Subcutaneous abdominal adipose tissue (tissue), 5 donors: ENCODE measurements around the gene SELENON.

ENCODE experiments used
- H3K27ac ChIP-seq: one replicate; pipeline ENCODE4 v1.7.0; 2013; ENCODE audit warnings: low read depth, mild to moderate bottlenecking, inconsistent platforms, low read length, moderate library complexity
- H3K27me3 ChIP-seq, 5 donors: one replicate each; pipeline ENCODE4 v1.7.0; 2013; ENCODE audit warnings: low read length in 5 of 5, inconsistent platforms in 1 of 5; ENCODE audit not compliant: control insufficient read depth in 5 of 5, insufficient read depth in 4 of 5
- H3K36me3 ChIP-seq, 5 donors: one replicate each; pipeline ENCODE4 v1.7.0; 2013; ENCODE audit warnings: low read length in 5 of 5; ENCODE audit not compliant: control insufficient read depth in 5 of 5, insufficient read depth in 5 of 5
- H3K4me1 ChIP-seq, 5 donors: one replicate each; pipeline ENCODE4 v1.7.0; 2013; ENCODE audit warnings: low read length in 5 of 5, mild to moderate bottlenecking in 3 of 5, moderate library complexity in 1 of 5; ENCODE audit not compliant: control insufficient read depth in 5 of 5, insufficient read depth in 5 of 5
- H3K4me3 ChIP-seq, 5 donors: one replicate each; pipeline ENCODE4 v1.7.0; 2013; ENCODE audit warnings: low read length in 5 of 5, low read depth in 1 of 5
- H3K9ac ChIP-seq, 5 donors: one replicate each; pipeline ENCODE4 v1.7.0; 2013; ENCODE audit warnings: low read length in 5 of 5, mild to moderate bottlenecking in 4 of 5, moderate library complexity in 3 of 5
- H3K9me3 ChIP-seq, 5 donors: one replicate each; pipeline ENCODE4 v1.7.0; 2013; ENCODE audit warnings: low read length in 5 of 5; ENCODE audit not compliant: control insufficient read depth in 5 of 5
- donor health status: healthy.
- donor health status: healthy.
- donor health status: healthy.
- donor health status: healthy.
- donor health status: healthy.

SELENON gene

GRCh38 chr1:25799935-25800702, at the start of gene SELENON:
Gene SELENON, plus strand, starts transcription at chr1:25800193. Its CDS starts 38 bp downstream, at chr1:25800231.
- H3K4me1 ChIP-seq, result peaks cover 9 to 65% (median 45%) of the 10 kb centered on the region in 5 donors
- no peaks in the 10 kb centered on the region for H3K9me3 ChIP-seq
- peaks cover 0 to 5% (median 1%) of the 10 kb centered on the region in 5 donors for H3K36me3 ChIP-seq
- peak within 1 kb of the TSS; percentile 37 for H3K27ac ChIP-seq
- peak within 1 kb of the TSS; percentile 63 to 89 (median 84) for H3K9ac ChIP-seq
- H3K27me3 ChIP-seq, result no peaks in the 10 kb centered on the region
- H3K4me3 ChIP-seq, result peak within 1 kb of the TSS; percentile 74 to 82 (median 80)

GRCh38 chr1:25750923-25751605, 48.9 kb upstream of the SELENON start:
- Histone ChIP-seq H3K27me3 (peaks cover 0 to 5% (median 2%) of the 10 kb centered on the region in 5 donors), H3K9ac (no peak overlapping the region), H3K27ac (no peak overlapping the region), H3K4me3 (no peak overlapping the region), H3K4me1 (no peaks in the 10 kb centered on the region), H3K9me3 (no peaks in the 10 kb centered on the region), H3K36me3 (peaks cover 0 to 29% (median 7%) of the 10 kb centered on the region in 5 donors)

DNA sequence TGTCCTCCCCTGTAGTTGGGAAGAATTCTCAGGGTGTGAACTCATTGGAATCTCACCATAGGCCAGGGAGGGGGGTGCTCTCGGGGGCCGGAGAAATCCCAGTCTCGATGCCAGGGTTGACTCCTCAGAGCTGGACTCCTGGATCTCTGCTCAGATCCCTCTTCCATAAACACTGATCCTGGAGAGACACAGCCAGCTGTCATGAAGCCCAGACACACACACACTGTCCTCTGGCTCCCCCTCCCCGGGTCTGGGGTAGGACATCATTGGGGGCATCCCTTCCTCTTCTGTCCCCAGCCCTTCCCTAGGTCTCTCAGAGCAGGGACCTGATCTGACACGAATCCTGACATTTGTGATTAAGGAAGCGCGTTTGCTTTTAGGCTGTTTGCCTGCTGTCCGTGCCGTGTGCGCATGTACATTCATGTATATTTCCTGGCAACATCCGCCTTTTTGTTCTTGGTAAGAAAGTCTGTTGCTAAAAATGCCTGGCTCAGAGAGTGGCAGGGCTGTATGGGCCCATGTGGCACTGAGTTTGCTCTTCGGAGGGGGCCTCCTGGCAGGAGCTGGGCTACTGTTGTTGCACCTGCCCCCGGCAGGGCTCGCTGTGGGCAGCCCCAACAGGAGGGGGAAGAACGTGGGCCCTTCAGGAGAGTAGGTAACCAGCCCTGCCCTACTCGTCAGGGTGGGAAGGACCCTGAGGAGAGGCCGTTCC, 45.4 kb upstream of the SELENON start:
- Histone ChIP-seq H3K9me3 (no peaks in the 10 kb centered on the region), H3K36me3 (peaks cover 0 to 37% (median 14%) of the 10 kb centered on the region in 5 donors), H3K4me1 (no peaks in the 10 kb centered on the region), H3K27me3 (peaks cover 0 to 3% (median 0%) of the 10 kb centered on the region in 5 donors), H3K9ac (no peak overlapping the region), H3K27ac (no peak overlapping the region), H3K4me3 (no peak overlapping the region)

DNA sequence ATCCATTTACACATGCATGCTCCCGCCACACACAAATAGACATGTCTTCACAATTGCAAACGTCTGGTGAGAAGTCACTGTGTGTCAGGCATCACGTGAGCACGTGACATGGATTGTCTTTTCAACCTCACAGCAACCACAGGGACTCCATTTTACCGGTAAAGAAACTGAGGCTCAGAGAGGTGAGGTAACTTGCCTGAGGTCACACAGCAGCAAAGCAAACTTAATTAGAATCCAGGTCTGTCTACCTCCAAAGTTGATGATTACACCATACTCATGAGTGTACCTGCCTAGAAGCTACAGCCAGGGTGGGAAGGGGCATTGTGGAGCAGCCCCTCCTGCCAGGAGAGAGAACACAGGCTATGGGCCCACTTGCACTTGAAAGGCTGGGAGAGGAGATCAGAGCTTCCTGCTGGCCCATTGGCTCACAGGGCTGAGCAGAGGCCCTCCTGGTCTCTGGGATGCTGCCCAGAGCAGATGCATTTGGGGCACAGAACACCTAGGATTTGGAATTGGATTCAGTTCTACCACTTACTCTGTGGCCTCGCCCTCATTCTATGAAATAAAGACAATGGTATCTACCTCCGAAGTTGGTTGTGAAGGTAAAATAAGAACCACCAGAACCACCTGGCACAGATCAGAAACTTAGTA, 44.4 kb upstream of the SELENON start:
- Histone ChIP-seq H3K27me3 (peaks cover 0 to 3% (median 0%) of the 10 kb centered on the region in 5 donors), H3K9ac (no peak overlapping the region), H3K9me3 (no peaks in the 10 kb centered on the region), H3K27ac (no peak overlapping the region), H3K36me3 (peaks cover 0 to 31% (median 10%) of the 10 kb centered on the region in 5 donors), H3K4me3 (no peak overlapping the region), H3K4me1 (no peaks in the 10 kb centered on the region)

DNA sequence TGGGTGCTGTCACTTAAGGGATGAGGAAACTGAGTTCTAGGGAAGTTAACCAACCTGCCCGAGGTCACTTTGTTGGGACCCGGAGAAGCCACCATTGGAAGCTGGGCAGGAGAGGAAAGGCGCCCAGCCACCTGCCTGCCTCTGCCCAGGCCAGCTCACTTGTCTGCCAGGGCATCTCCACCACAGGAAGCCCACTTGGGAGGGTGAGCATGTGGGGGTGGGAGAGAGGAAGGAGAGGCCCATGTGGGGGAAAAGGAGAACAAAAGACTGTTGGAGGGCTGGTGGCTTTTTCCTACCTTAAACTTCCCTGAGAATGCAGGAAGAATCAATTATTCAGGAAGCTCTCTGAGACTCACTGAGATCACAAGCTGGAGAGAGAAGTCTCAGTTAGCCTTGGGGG, 43.8 kb upstream of the SELENON start:
- Histone ChIP-seq H3K27me3 (peaks cover 0 to 3% (median 0%) of the 10 kb centered on the region in 5 donors), H3K36me3 (peaks cover 0 to 31% (median 10%) of the 10 kb centered on the region in 5 donors), H3K9ac (no peak overlapping the region), H3K4me3 (no peak overlapping the region), H3K9me3 (no peaks in the 10 kb centered on the region), H3K4me1 (no peaks in the 10 kb centered on the region), H3K27ac (no peak overlapping the region)

DNA sequence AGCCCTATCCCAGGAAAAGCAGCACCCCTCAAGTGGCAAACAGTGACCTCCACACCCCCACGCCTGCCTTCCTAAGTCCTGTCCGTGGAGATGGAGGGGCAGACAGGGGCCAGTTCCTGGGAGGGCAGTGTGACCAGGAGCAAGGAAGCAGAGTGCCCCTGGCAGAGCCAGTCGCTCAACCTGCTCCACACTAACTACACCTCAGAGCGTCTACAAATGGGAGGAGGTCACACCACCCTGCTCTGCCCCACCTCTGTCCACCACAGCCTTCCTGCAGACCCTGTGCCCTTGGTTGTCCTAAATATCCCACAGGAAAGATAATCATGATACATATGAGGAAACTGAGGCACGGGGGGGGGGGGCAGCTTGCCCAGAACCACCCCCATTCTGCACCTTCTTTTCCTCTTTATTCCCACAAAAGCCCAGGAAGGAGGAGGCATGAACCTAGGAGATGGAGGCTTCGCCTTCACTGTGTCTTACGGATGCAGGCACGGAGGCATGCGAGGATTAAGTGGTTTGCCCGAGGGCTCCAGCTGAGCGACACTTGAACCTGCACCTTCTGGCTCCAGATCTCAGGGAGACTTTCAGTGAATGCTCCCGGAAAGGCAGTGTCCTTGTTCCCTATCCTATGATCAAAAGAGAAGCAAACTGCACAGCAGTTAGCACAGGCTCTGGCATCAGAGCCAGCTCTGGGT, 42.7 kb upstream of the SELENON start:
- H3K36me3 ChIP-seq, result peaks cover 0 to 28% (median 7%) of the 10 kb centered on the region in 5 donors
- H3K4me1 ChIP-seq, result no peaks in the 10 kb centered on the region
- no peak overlapping the region for H3K4me3 ChIP-seq
- no peak overlapping the region for H3K27ac ChIP-seq
- H3K27me3 ChIP-seq, result peaks cover 0 to 3% (median 0%) of the 10 kb centered on the region in 5 donors
- no peak overlapping the region for H3K9ac ChIP-seq
- no peaks in the 10 kb centered on the region for H3K9me3 ChIP-seq

DNA sequence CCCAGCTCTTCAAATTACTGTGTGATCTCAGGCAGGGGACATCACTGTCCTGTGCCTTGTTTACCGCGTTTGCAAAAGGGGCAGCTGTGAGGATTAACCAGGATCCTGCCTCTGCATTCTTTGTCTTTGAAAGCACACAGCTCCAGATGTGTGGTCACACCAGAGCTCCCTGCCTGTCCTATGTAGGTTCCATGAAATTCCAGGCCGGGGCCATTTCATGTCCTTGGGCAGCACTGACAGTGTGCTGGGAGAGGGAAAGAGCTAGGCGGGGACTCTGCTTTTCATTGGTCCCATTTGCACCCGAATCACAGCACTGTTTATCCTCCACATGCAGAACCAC, 42.2 kb upstream of the SELENON start:
- Histone ChIP-seq H3K9me3 (no peaks in the 10 kb centered on the region), H3K36me3 (peaks cover 0 to 28% (median 7%) of the 10 kb centered on the region in 5 donors), H3K4me3 (no peak overlapping the region), H3K27me3 (peaks cover 0 to 3% (median 0%) of the 10 kb centered on the region in 5 donors), H3K27ac (no peak overlapping the region), H3K9ac (no peak overlapping the region), H3K4me1 (no peaks in the 10 kb centered on the region)

- Histone ChIP-seq H3K9me3 (no peaks in the 10 kb centered on the region), H3K9ac (no peak overlapping the region), H3K4me3 (no peak overlapping the region), H3K4me1 (no peaks in the 10 kb centered on the region), H3K36me3 (peaks cover 0 to 30% (median 6%) of the 10 kb centered on the region in 5 donors), H3K27ac (no peak overlapping the region), H3K27me3 (peaks cover 0 to 3% (median 0%) of the 10 kb centered on the region in 5 donors)
Measured at GRCh38 chr1:25758466-25759070, 41.4 kb upstream of the SELENON start.

- Histone ChIP-seq H3K27ac (no peak overlapping the region), H3K9ac (no peak overlapping the region), H3K9me3 (no peaks in the 10 kb centered on the region), H3K36me3 (peaks cover 0 to 32% (median 6%) of the 10 kb centered on the region in 5 donors), H3K4me3 (no peak overlapping the region), H3K4me1 (no peaks in the 10 kb centered on the region), H3K27me3 (no peaks in the 10 kb centered on the region)
Measured at GRCh38 chr1:25760122-25760719, 39.8 kb upstream of the SELENON start.
